HL-60/S4 (cell line): ENCODE measurements around the gene PIK3R5.

Source experiments
- in situ Hi-C: fragments of 300-500 bp; cut with MboI; formaldehyde crosslinking; loops from 2 replicates; pipeline ENCODE4 v1.14.3; 2022; ENCODE audit warnings: low sequenced_read_pairs

The PIK3R5 gene

GRCh38 chr17:8954339-8954738 lies 11.2 kb downstream of the PIK3R5 start:
- in situ Hi-C loops, result no loop called here

GRCh38 chr17:8953156-8953885 lies 12.2 kb downstream of the PIK3R5 start:
- in situ Hi-C loops, result no loop called here

- in situ Hi-C loops, result no loop called here
Observed at GRCh38 chr17:8952191-8952590, 13.3 kb downstream of the PIK3R5 start.

- in situ Hi-C loops, result no loop called here
Observed at GRCh38 chr17:8951206-8951605, 14.3 kb downstream of the PIK3R5 start.

DNA sequence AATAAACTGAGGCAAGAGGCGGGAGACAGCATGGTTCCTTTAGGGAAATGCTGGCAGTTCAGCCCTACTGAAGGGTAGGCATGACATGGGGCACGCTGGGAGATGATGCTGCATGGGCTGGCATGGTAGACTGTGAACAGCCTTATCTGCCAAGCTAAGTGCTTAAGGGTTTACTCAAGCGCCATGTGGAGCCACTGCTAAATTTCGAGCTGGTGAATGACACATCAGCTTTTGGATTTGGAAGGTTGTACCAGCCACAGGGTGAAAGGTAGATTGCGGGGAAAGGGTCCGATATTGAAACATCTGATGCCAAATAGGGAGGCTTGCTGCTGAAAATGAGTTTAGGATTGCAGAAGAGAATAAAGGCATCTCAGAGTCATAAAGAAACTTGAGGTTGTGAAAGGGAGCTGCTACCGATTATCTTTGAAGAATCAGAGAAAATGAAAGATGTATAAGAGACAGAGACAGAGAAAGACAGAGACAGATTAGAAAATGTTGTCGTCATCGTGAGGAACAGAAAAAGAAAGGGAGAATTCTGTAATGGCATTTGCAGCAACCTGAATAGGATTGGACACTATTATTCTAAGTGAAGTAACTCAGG lies 16.3 kb downstream of the PIK3R5 start:
- in situ Hi-C loops, result no loop called here

DNA sequence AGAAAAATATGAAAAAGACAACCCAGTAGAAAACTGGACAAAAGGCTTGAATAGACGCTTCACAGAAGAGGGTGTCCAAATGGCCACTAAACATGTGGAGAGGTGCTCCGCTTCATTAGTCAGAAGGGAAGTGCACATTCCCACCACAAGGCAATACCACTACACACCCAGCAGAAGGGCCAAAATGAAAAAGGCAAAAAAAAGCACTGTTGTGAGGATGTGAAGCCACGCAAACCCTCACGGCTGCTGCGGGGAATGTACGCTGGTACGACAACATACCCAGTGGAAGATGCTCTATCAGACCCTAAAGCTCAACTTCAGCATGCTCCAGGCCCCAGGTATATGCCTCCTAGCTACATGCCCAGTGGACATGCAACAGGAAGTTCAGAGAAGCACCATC lies 17.0 kb downstream of the PIK3R5 start:
- in situ Hi-C loops, result no loop called here

DNA sequence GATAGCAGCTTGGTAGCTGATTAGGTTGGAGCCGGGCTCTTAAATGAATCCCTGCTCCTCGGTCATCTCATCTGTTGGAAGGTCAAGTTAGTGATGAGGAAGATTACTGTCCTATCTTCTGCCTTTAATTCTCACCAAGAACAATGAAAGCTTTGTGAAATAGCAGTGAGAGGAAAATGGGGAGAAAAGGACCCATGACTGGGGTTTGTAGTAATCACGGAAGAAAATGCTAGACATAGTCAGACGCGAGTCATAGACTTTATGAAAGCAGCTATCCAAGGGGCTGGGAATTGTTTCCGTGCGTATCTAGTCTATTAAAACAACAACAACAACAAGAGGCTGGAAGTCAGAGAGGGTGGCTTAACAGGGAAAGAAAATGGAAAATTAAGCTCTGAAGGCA lies 18.3 kb downstream of the PIK3R5 start:
- in situ Hi-C loops, result no loop called here

GRCh38 chr17:8946476-8946875 lies 19.0 kb downstream of the PIK3R5 start:
- in situ Hi-C loops, result no loop called here

DNA sequence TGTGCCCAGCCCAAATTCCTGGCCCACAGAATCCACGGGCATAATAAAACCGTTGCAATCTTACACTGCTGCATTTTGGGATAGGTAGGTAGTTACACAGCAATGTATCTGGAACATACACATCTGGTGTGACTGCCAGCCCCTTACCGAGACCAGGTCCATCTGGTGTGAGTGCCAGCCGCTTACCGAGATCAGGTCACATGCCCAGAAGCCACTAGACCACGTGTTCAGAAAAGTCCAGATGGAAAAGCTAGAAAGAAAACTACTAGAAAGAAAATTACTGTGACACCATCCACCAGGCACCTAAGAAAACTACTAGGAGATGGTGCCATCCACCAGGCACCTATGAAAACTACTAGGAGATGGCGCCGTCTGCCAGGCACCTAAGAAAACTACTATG lies 19.4 kb downstream of the PIK3R5 start:
- in situ Hi-C loops, result no loop called here

GRCh38 chr17:8944748-8945147 lies 20.8 kb downstream of the PIK3R5 start:
- in situ Hi-C loops, result no loop called here

DNA sequence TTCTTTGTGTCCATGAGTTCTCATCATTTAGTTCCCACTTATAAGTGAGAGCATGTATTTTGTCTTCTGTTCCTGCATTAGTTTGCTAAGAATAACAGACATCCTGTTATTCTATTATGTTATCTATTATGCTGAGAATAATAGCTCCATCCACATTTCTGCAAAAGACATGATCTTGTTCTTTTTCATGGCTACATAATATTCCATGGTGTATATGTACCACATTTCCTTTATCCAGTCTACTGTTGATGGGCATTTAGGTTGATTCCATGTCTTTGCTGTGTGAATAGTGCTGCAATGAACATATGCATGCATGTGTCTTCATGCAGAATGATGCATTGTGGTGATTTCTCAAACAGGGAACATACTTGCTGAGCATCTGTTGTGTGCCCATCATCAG lies 21.4 kb downstream of the PIK3R5 start:
- in situ Hi-C loops, result no loop called here

GRCh38 chr17:8941980-8942622 lies 23.4 kb downstream of the PIK3R5 start:
- in situ Hi-C loops, result no loop called here

DNA sequence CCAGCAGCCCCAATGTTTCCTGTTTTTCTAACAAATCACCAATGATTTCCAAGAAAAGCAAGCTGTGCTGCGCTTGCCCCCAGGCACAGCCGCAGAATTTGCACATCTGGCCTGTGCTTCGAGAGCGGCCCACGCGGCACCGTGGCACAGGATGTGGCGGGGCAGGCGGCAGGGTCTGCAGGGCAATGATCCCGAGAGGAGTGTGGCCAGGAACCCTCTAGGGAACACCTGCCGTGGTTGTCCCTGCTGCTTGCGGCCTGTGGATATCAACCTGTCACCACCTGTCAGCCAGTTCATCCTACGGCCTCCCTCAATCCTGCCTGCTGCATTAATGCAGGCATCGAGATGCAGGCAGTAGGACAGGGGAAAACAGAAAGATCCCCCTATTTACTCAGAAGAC lies 24.0 kb downstream of the PIK3R5 start:
- in situ Hi-C loops, result no loop called here

DNA sequence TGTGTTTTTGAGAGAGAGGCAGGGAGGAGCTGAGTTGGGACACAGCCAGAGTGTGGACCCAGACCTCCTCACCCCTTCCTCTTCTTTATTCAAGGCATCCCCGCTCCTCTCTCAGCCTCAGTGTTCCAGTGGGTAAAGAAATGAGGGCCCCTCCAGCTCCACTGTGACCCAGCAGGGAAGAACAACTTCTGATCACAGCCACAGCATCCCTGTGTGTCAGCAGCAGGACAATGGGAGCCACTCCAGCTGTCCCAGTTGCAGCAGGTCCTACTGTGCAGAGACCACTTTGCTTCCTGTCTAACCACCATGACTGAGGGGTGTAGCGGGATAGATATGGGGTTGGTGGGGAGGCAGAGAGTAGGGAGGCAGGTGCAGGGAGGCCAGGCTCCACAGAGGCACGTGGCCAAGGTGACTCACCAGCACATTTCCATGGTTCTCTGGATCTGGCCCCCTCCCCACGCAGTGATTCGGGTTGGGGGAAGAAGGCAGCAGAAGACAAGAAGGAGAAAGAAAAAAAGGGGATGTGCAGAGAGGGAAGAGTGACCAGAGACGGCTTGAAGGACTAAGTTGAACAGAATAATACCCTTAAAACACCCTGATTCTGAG lies 24.5 kb downstream of the PIK3R5 start:
- in situ Hi-C loops, result no loop called here

DNA sequence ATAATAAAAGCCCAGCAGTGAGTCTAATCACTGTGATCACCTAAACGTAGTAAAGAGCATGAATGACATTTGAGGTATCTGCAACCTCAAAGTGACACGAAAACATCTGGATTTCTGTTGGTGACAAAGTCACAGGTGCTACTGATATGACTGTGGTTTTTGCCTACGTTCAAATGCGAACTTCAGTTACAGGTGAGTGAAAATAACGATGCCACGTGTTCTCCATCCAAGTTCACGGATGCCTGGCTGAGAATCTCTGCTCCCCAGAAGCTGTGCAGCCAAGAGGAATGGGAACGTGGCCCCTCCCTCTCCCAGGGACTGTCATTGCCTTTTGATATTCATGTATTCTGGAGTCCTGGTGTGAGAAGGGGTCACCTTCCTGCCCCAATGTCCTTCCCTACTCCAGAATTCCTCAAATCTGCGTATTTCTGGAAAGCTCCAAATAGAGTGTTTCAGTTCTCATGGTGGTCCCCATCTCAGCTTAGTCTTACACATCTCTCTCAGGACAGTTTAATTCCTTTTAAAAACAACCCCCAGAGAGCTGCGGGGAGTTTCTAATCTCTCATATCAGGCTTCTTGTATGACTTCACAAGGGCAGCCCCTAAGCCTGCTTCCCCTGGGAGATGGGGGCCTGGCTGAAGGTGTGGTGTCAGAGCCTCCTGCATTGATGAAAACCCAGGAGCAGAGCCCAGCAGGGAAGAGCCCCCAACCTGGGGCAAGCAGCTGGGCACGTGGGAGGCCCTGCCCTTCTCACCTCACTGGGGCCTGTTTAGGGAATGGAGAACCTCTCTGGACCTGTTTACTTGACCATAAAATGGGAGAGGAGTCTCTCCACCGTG lies 25.8 kb downstream of the PIK3R5 start:
- in situ Hi-C loops, result no loop called here

DNA sequence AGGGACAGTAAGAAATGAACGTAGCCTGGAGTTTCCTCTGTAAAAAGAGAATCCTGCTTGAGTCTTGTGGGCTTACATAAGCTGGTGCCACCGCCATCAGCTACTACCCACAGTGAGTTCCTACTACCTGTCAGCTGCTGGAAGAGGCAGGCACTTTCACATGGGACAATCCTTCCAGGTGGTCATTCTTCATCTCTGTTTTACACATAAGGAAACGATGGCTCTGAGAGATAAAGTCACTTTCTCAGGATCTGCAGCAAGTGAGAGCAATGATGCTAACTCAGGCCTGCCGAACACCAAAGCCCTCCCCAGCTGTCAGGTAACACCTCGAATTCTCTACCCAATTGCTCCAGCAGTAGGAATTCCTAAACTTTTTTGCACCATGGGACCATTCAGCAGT lies 26.6 kb downstream of the PIK3R5 start:
- in situ Hi-C loops, result no loop called here

GRCh38 chr17:8935191-8935590 lies 30.3 kb downstream of the PIK3R5 start:
- in situ Hi-C loops, result no loop called here

DNA sequence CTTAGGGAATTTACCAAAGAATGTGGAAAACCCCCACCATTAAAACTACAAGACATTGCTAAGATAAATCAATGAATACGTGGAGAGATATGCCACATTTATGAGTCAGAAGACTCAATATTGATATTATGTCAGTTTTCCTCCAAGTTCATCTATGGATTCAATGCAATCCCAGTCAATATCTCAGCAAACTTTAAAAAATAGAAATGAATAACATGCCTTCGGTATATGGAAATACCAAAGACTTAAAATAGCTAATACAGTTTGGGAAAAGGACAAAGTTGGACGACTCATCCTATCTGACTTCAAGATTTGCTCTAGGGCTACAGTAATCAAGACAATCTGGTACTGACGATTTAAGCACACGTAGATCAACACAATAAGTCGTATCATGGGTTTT lies 31.2 kb downstream of the PIK3R5 start:
- in situ Hi-C loops, result no loop called here

- in situ Hi-C loops, result no loop called here
Observed at GRCh38 chr17:8930649-8931048, 34.9 kb downstream of the PIK3R5 start.

- in situ Hi-C loops, result no loop called here
Observed at GRCh38 chr17:8928347-8928746, 37.2 kb downstream of the PIK3R5 start.

DNA sequence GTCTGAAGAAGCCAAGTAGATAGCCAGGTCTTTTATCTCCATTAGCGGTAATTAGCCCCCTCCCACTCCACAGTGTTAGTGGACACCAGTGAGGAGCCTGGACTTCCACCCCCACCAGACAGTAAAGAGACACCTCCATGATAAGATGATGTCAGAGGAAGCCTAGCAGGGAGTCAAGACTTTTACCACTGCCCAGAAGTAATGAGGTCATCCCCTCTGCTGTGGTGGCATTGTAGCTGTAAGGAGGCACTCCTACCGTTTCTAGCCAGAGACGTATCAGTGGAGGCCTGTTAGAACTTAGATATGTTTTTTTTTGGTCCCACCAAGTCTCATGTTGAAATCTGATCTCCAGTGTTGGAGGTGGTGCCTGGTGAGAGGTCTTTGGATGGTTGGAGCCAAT lies 38.1 kb downstream of the PIK3R5 start:
- in situ Hi-C loops, result no loop called here
